Endothelial cell of umbilical vein (primary cell): ENCODE data around the gene PSAPL1.

Source experiments
- CTCF ChIP-seq, 2 donors: IDR thresholded peaks; 1 replicate in 1 of 2; 2 replicates in 1 of 2; pipeline ENCODE4 v1.5.1; 2011; ENCODE audit warnings: low read length in 2 of 2, mild to moderate bottlenecking in 2 of 2, moderate library complexity in 2 of 2, control low read depth in 1 of 2, inconsistent platforms in 1 of 2, low read depth in 1 of 2; ENCODE audit not compliant: insufficient read depth in 1 of 2; ENCODE audit errors: extremely low read depth in 1 of 2
- EZH2 ChIP-seq: IDR thresholded peaks from 2 replicates; pipeline ENCODE4 v1.6.1; 2012; ENCODE audit warnings: borderline replicate concordance, low read depth, mild to moderate bottlenecking, moderate library complexity, low read length, inconsistent platforms; ENCODE audit not compliant: severe bottlenecking
- MAX ChIP-seq: IDR thresholded peaks from 2 replicates; pipeline ENCODE4 v1.6.1; 2011; ENCODE audit not compliant: insufficient read depth, insufficient read length
- POLR2A ChIP-seq: IDR thresholded peaks from 2 replicates; pipeline ENCODE4 v1.6.1; 2012; ENCODE audit warnings: low read depth, mild to moderate bottlenecking, control low read depth, low read length
- POLR2AphosphoS5 ChIP-seq: IDR thresholded peaks from 2 replicates; pipeline ENCODE4 v1.6.1; 2012; ENCODE audit warnings: low read depth, mild to moderate bottlenecking, control low read depth, low read length, moderate library complexity; ENCODE audit not compliant: insufficient read depth

GRCh38 chr4:7381890-7382633 is 52.7 kb downstream of the PSAPL1 start:
- no peak for TF ChIP-seq CTCF (IDR thresholded peaks at IDR 0.05; ENCODE audit: extremely low read depth in 1 of 2, insufficient read depth in 1 of 2, low read depth in 1 of 2, low read length in 2 of 2)
- TF ChIP-seq EZH2 = no peak
- no peak for TF ChIP-seq POLR2A
- TF ChIP-seq POLR2AphosphoS5 = no peak
- TF ChIP-seq MAX = no peak
